HEK293 (cell line): ENCODE results near the gene SAPCD1.
A peak's percentile ranks its signal among the peaks of the same experiment; 100 is the strongest.

Experiments used
- ZNF138 ChIP-seq: fragments of 450-650 bp; formaldehyde crosslinking; IDR thresholded peaks from 2 replicates; pipeline ENCODE4 v1.5.1; 2016; ENCODE audit warnings: missing biosample characterization, missing genetic modification characterization, borderline replicate concordance
- ZNF292 ChIP-seq: fragments of 450-650 bp; formaldehyde crosslinking; IDR thresholded peaks from 2 replicates; pipeline ENCODE4 v1.5.1; 2016; ENCODE audit warnings: low read depth, missing biosample characterization, missing genetic modification characterization, borderline replicate concordance
- ZNF658 ChIP-seq: fragments of 450-650 bp; formaldehyde crosslinking; IDR thresholded peaks from 2 replicates; pipeline ENCODE4; 2016; ENCODE audit warnings: missing biosample characterization, missing genetic modification characterization
- ZNF76 ChIP-seq: fragments of 450-650 bp; formaldehyde crosslinking; IDR thresholded peaks from 2 replicates; pipeline ENCODE4; 2016; ENCODE audit warnings: low read depth, missing biosample characterization, missing genetic modification characterization, borderline replicate concordance
- TF ChIP-seq, protein P1 (sequence below): fragments of 450-650 bp; formaldehyde crosslinking; IDR thresholded peaks from 2 replicates; pipeline ENCODE4 v1.5.1; 2016; ENCODE audit warnings: missing biosample characterization, missing genetic modification characterization
- TF ChIP-seq, protein P2 (sequence below): fragments of 450-650 bp; formaldehyde crosslinking; IDR thresholded peaks from 2 replicates; pipeline ENCODE4 v1.5.1; 2016; ENCODE audit warnings: missing biosample characterization, missing genetic modification characterization

GRCh38 chr6:31791324-31792089 is 29.1 kb downstream of the SAPCD1 start:
- TF ChIP-seq ZNF138 (tag by site-specific recombination): no peak
- TF ChIP-seq, protein P1, sequence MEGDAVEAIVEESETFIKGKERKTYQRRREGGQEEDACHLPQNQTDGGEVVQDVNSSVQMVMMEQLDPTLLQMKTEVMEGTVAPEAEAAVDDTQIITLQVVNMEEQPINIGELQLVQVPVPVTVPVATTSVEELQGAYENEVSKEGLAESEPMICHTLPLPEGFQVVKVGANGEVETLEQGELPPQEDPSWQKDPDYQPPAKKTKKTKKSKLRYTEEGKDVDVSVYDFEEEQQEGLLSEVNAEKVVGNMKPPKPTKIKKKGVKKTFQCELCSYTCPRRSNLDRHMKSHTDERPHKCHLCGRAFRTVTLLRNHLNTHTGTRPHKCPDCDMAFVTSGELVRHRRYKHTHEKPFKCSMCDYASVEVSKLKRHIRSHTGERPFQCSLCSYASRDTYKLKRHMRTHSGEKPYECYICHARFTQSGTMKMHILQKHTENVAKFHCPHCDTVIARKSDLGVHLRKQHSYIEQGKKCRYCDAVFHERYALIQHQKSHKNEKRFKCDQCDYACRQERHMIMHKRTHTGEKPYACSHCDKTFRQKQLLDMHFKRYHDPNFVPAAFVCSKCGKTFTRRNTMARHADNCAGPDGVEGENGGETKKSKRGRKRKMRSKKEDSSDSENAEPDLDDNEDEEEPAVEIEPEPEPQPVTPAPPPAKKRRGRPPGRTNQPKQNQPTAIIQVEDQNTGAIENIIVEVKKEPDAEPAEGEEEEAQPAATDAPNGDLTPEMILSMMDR (tag by site-specific recombination): peak; percentile 71
- TF ChIP-seq ZNF76 (tag by site-specific recombination): no peak
- TF ChIP-seq, protein P2, sequence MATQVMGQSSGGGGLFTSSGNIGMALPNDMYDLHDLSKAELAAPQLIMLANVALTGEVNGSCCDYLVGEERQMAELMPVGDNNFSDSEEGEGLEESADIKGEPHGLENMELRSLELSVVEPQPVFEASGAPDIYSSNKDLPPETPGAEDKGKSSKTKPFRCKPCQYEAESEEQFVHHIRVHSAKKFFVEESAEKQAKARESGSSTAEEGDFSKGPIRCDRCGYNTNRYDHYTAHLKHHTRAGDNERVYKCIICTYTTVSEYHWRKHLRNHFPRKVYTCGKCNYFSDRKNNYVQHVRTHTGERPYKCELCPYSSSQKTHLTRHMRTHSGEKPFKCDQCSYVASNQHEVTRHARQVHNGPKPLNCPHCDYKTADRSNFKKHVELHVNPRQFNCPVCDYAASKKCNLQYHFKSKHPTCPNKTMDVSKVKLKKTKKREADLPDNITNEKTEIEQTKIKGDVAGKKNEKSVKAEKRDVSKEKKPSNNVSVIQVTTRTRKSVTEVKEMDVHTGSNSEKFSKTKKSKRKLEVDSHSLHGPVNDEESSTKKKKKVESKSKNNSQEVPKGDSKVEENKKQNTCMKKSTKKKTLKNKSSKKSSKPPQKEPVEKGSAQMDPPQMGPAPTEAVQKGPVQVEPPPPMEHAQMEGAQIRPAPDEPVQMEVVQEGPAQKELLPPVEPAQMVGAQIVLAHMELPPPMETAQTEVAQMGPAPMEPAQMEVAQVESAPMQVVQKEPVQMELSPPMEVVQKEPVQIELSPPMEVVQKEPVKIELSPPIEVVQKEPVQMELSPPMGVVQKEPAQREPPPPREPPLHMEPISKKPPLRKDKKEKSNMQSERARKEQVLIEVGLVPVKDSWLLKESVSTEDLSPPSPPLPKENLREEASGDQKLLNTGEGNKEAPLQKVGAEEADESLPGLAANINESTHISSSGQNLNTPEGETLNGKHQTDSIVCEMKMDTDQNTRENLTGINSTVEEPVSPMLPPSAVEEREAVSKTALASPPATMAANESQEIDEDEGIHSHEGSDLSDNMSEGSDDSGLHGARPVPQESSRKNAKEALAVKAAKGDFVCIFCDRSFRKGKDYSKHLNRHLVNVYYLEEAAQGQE (tag by site-specific recombination): no peak
- TF ChIP-seq ZNF658: no peak
- TF ChIP-seq ZNF292: no peak
